Keratinocyte (primary cell): ENCODE data around the gene TRPM3. TPM values are rescaled to one million over a fixed set of nuclear protein-coding genes. Genes with fewer than 3 reads are reported as not detected.

Experiments used
- DNase-seq: peaks from one replicate; pipeline ENCODE4 v3.0.0-alpha.2; 2011; ENCODE audit warnings: low read depth, missing footprints, low spot score
- FAIRE-seq: peaks from 2 replicates; lab custom pipeline; 2011; peaks lifted over from hg19 to GRCh38; lab: Jason Lieb, UNC
- H2AFZ ChIP-seq: 2 replicates; pipeline ENCODE4 v1.6.0; 2012; ENCODE audit warnings: low read length, control low read depth, inconsistent platforms; ENCODE audit not compliant: control insufficient read depth
- H3K27ac ChIP-seq: 2 replicates; pipeline ENCODE4 v1.5.1; 2011; ENCODE audit warnings: low read length; ENCODE audit not compliant: control insufficient read depth, insufficient read depth
- H3K27me3 ChIP-seq: 3 replicates; pipeline ENCODE4 v1.6.0; 2011; ENCODE audit warnings: low read length; ENCODE audit not compliant: control insufficient read depth, insufficient read depth; ENCODE audit errors: extremely low read depth
- H3K36me3 ChIP-seq, 2 experiments: 2 replicates in 1 of 2; 3 replicates in 1 of 2; pipeline ENCODE4 v1.5.1; 2011; ENCODE audit warnings: low read length in 2 of 2, mild to moderate bottlenecking in 1 of 2; ENCODE audit not compliant: control insufficient read depth in 2 of 2, insufficient read depth in 2 of 2; ENCODE audit errors: extremely low read depth in 1 of 2
- H3K4me1 ChIP-seq: 3 replicates; pipeline ENCODE4 v1.5.1; 2011; ENCODE audit warnings: low read length; ENCODE audit not compliant: control insufficient read depth, insufficient read depth; ENCODE audit errors: extremely low read depth
- H3K4me2 ChIP-seq: 3 replicates; pipeline ENCODE4 v1.6.0; 2011; ENCODE audit warnings: low read depth, low read length; ENCODE audit not compliant: control insufficient read depth, insufficient read depth; ENCODE audit errors: extremely low read depth
- H3K4me3 ChIP-seq, 3 experiments: fragments of 200-600 bp in 1 of 3; sonication (generic) in 1 of 3; 2 replicates in 2 of 3; 3 replicates in 1 of 3; pipeline ENCODE4 v1.5.1; 2011 to 2016; ENCODE audit warnings: low read length in 3 of 3, mild to moderate bottlenecking in 3 of 3, control low read depth in 2 of 3, inconsistent platforms in 1 of 3, low read depth in 1 of 3, mixed read lengths in 1 of 3, mixed run types in 1 of 3, moderate library complexity in 1 of 3; ENCODE audit not compliant: control insufficient read depth in 2 of 3, insufficient read depth in 2 of 3; ENCODE audit errors: extremely low read depth in 1 of 3
- H3K79me2 ChIP-seq: 2 replicates; pipeline ENCODE4 v1.6.0; 2012; ENCODE audit warnings: low read length; ENCODE audit not compliant: control insufficient read depth, insufficient read depth
- H3K9ac ChIP-seq: 3 replicates; pipeline ENCODE4 v1.6.0; 2011; ENCODE audit warnings: low read length; ENCODE audit not compliant: control insufficient read depth, insufficient read depth; ENCODE audit errors: extremely low read depth
- H3K9me1 ChIP-seq: 3 replicates; pipeline ENCODE4 v1.6.0; 2011; ENCODE audit warnings: low read length; ENCODE audit not compliant: control insufficient read depth, insufficient read depth; ENCODE audit errors: extremely low read depth
- H3K9me3 ChIP-seq: 2 replicates; pipeline ENCODE4 v1.5.1; 2012; ENCODE audit warnings: low read depth, low read length; ENCODE audit not compliant: control insufficient read depth
- H4K20me1 ChIP-seq: 3 replicates; pipeline ENCODE4 v1.6.0; 2011; ENCODE audit warnings: low read length; ENCODE audit not compliant: control insufficient read depth, insufficient read depth; ENCODE audit errors: extremely low read depth
- EZH2 ChIP-seq: IDR thresholded peaks from one replicate; pipeline ENCODE4 v1.6.1; 2012; ENCODE audit warnings: inconsistent platforms, mild to moderate bottlenecking, low read length, moderate library complexity
- dilution Hi-C: fragments of 300-500 bp; cut with MboI; formaldehyde crosslinking; loops from one replicate; pipeline ENCODE4 v1.7.0; 2020; ENCODE audit warnings: low sequenced_read_pairs; ENCODE audit not compliant: extremely low pct_ligation_motif_present
- polyA plus RNA-seq, 5 experiments: library from polyadenylated mRNA; depleted of rRNA in 3 of 5; stranded (reverse) in 3 of 5; stranded (forward) in 1 of 5; unstranded in 1 of 5; fragments of >200 nt; gene quantifications; 1 replicate in 1 of 5; 2 replicates in 3 of 5; 3 replicates in 1 of 5; pipeline versions ENCODE4 v1.2.1 to v1.2.3, GENCODE V29; 2011 to 2012; ENCODE audit warnings: missing spikeins in 2 of 5, low read depth in 1 of 5, low replicate concordance in 1 of 5
- TF ChIP-seq, protein P1 (sequence below), 3 experiments: IDR thresholded peaks in 1 of 3; conservative IDR thresholded peaks in 1 of 3; optimal IDR thresholded peaks in 1 of 3; 2 replicates in 2 of 3; 3 replicates in 1 of 3; pipeline versions ENCODE3 to v1.5.1; 2011; ENCODE audit warnings: low read length in 3 of 3, mild to moderate bottlenecking in 3 of 3, moderate library complexity in 2 of 3, control low read depth in 1 of 3, inconsistent platforms in 1 of 3; ENCODE audit not compliant: insufficient read depth in 2 of 3; ENCODE audit errors: extremely low read depth in 1 of 3

The TRPM3 gene
- polyA plus RNA-seq, 1 donor (not counting 4 experiments of a cell fraction or from before 2014, with no cell fraction given) = 0.03 TPM

DNA sequence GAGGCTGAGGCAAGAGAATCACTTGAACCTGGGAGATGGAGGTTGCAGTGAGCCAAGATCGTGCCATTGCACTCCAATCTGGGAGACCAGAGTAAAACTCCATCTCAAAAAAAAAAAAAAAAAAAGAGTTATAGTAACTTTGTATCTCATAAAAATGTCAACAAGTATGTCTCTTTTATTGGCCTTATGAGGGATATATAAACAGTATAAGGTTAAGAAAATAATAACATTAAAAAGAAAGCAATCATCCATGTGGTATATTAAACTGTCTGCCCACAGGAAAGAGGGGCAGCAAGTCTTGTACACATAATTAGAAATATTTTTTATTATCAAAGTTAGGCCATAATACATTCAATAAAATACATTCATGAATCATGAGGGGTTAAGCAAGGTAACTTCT is 447.6 kb downstream of the TRPM3 start:
- Histone ChIP-seq H2AFZ (no peak overlapping the region), H3K9me1 (no peaks in the 10 kb centered on the region), H3K4me1 (no peaks in the 10 kb centered on the region), H3K4me3 (no peak overlapping the region), H3K79me2 (no peaks in the 10 kb centered on the region), H3K27ac (no peak overlapping the region), H3K36me3 (no peaks in the 10 kb centered on the region), H3K9me3 (no peaks in the 10 kb centered on the region), H4K20me1 (no peaks in the 10 kb centered on the region), H3K4me2 (no peak overlapping the region), H3K9ac (no peak overlapping the region), H3K27me3 (peaks cover 2% of the 10 kb centered on the region)
- DNase-seq = no peak
- dilution Hi-C loops = no loop called here
- FAIRE-seq = no peak
- TF ChIP-seq EZH2 = no peak
- TF ChIP-seq, protein P1, sequence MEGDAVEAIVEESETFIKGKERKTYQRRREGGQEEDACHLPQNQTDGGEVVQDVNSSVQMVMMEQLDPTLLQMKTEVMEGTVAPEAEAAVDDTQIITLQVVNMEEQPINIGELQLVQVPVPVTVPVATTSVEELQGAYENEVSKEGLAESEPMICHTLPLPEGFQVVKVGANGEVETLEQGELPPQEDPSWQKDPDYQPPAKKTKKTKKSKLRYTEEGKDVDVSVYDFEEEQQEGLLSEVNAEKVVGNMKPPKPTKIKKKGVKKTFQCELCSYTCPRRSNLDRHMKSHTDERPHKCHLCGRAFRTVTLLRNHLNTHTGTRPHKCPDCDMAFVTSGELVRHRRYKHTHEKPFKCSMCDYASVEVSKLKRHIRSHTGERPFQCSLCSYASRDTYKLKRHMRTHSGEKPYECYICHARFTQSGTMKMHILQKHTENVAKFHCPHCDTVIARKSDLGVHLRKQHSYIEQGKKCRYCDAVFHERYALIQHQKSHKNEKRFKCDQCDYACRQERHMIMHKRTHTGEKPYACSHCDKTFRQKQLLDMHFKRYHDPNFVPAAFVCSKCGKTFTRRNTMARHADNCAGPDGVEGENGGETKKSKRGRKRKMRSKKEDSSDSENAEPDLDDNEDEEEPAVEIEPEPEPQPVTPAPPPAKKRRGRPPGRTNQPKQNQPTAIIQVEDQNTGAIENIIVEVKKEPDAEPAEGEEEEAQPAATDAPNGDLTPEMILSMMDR (optimal IDR thresholded peaks at IDR 0.05 in 1 of 3, IDR thresholded peaks at IDR 0.05 in 1 of 3, conservative IDR thresholded peaks at IDR 0.05 in 1 of 3; ENCODE audit: extremely low read depth in 1 of 3, insufficient read depth in 2 of 3, low read length in 3 of 3) = no peak

GRCh38 chr9:70672161-70672649 is 449.2 kb downstream of the TRPM3 start:
- dilution Hi-C loops = no loop called here
- FAIRE-seq (no peak), DNase-seq (no peak)
- no peaks in the 10 kb centered on the region for H3K36me3 ChIP-seq
- H3K9me3 ChIP-seq = no peaks in the 10 kb centered on the region
- H3K4me3 ChIP-seq = no peak overlapping the region
- H4K20me1 ChIP-seq = no peaks in the 10 kb centered on the region
- H3K27ac ChIP-seq = no peak overlapping the region
- H3K9ac ChIP-seq = no peak overlapping the region
- H3K79me2 ChIP-seq = no peaks in the 10 kb centered on the region
- H3K4me1 ChIP-seq = no peaks in the 10 kb centered on the region
- no peak overlapping the region for H2AFZ ChIP-seq
- H3K4me2 ChIP-seq = no peak overlapping the region
- H3K9me1 ChIP-seq = no peaks in the 10 kb centered on the region
- no peak for TF ChIP-seq EZH2
- TF ChIP-seq, protein P1 (optimal IDR thresholded peaks at IDR 0.05 in 1 of 3, IDR thresholded peaks at IDR 0.05 in 1 of 3, conservative IDR thresholded peaks at IDR 0.05 in 1 of 3; ENCODE audit: extremely low read depth in 1 of 3, insufficient read depth in 2 of 3, low read length in 3 of 3) = no peak
- peaks cover 2% of the 10 kb centered on the region for H3K27me3 ChIP-seq
